PC-9 (cell line): ENCODE data around the gene DPP7. TPM values are rescaled to one million over a fixed set of nuclear protein-coding genes. Genes with fewer than 3 reads are reported as not detected.
A peak's percentile ranks its signal among the peaks of the same experiment; 100 is the strongest.

Source experiments
- BruUV-seq: library from RNA; stranded (reverse); fragments of 400-500 nt; replicated peaks from 2 replicates; lab custom pipeline; 2021; lab: Mats Ljungman, UMichigan
- CTCF ChIA-PET: fragments of 300-600 bp; sonication (Branson Sonifier 250); formaldehyde crosslinking; loops from one replicate; lab custom pipeline; 2022; ENCODE audit warnings: antibody characterized with exemption; lab: Charles Lee
- POLR2A ChIA-PET: fragments of 300-600 bp; sonication (Branson Sonifier 250); formaldehyde crosslinking; loops from one replicate; lab custom pipeline; 2022; ENCODE audit warnings: antibody characterized with exemption; ENCODE audit not compliant: unreplicated experiment; lab: Charles Lee
- DNase-seq, 2 experiments: peaks; one replicate each; pipeline versions ENCODE4 v3.0.0 to v3.0.0-alpha.2; 2015 to 2022; ENCODE audit warnings: mixed read lengths in 1 of 2
- H2AFZ ChIP-seq: fragments of 200-600 bp; sonication (generic); 2 replicates; pipeline ENCODE4 v1.8.1; 2017; ENCODE audit warnings: antibody characterized with exemption
- H3F3A ChIP-seq: fragments of 200-600 bp; sonication (generic); 2 replicates; pipeline ENCODE4 v1.8.1; 2017; ENCODE audit warnings: antibody characterized with exemption, mild to moderate bottlenecking, low read depth; ENCODE audit not compliant: insufficient read depth
- H3K27ac ChIP-seq: fragments of 200-600 bp; sonication (generic); 2 replicates; pipeline ENCODE4 v1.6.1; 2016; ENCODE audit warnings: mixed run types
- H3K27me3 ChIP-seq: fragments of 200-600 bp; sonication (generic); 2 replicates; pipeline ENCODE4 v1.6.1; 2016; ENCODE audit warnings: low read depth, mixed run types; ENCODE audit not compliant: insufficient read depth
- H3K36me3 ChIP-seq: fragments of 200-600 bp; sonication (generic); 2 replicates; pipeline ENCODE4 v1.6.1; 2016; ENCODE audit warnings: low read depth, mixed run types
- H3K4me1 ChIP-seq: fragments of 200-600 bp; sonication (generic); replicated peaks from 2 replicates; pipeline ENCODE4 v1.6.1; 2016; ENCODE audit warnings: mixed run types; ENCODE audit not compliant: insufficient read depth
- H3K4me2 ChIP-seq: fragments of 200-600 bp; sonication (generic); 2 replicates; pipeline ENCODE4 v1.6.1; 2017; ENCODE audit warnings: mixed run types
- H3K4me3 ChIP-seq: fragments of 200-600 bp; sonication (generic); 2 replicates; pipeline ENCODE4 v1.6.1; 2016; ENCODE audit warnings: mixed run types
- H3K79me2 ChIP-seq: fragments of 200-600 bp; sonication (generic); 2 replicates; pipeline ENCODE4 v1.6.1; 2017; ENCODE audit warnings: low read depth, mixed run types
- H3K9me2 ChIP-seq: fragments of 200-600 bp; sonication (generic); 2 replicates; pipeline ENCODE4 v1.8.1; 2017; ENCODE audit warnings: mild to moderate bottlenecking; ENCODE audit not compliant: insufficient read depth
- H3K9me3 ChIP-seq: fragments of 200-600 bp; sonication (generic); 2 replicates; pipeline ENCODE4 v1.8.1; 2016; ENCODE audit warnings: low read depth; ENCODE audit not compliant: insufficient read depth
- H4K20me1 ChIP-seq: fragments of 200-600 bp; sonication (generic); 2 replicates; pipeline ENCODE4 v1.8.1; 2017; ENCODE audit not compliant: insufficient read depth
- EZH2 ChIP-seq: fragments of 200-600 bp; sonication (generic); IDR thresholded peaks from 2 replicates; pipeline ENCODE4 v1.8.0; 2017; ENCODE audit warnings: antibody characterized with exemption, low read depth
- intact Hi-C: fragments of 100-400 bp; cut with micrococcal nuclease; formaldehyde crosslinking; loops from one replicate; pipeline ENCODE4 v1.10.0; 2022; ENCODE audit not compliant: unreplicated experiment
- total RNA-seq: library from RNA; stranded (reverse); gene quantifications from 2 replicates; pipeline ENCODE4 v1.2.3, GENCODE V29; 2021
- TF ChIP-seq, protein P1 (sequence below): fragments of 200-600 bp; sonication (generic); conservative IDR thresholded peaks from 2 replicates; pipeline ENCODE4 v1.6.1; 2017; ENCODE audit warnings: mixed run types, antibody characterized with exemption, mild to moderate bottlenecking, moderate library complexity

The DPP7 gene
- total RNA-seq, 1 experiment from 2014 or later = 104 TPM

DNA sequence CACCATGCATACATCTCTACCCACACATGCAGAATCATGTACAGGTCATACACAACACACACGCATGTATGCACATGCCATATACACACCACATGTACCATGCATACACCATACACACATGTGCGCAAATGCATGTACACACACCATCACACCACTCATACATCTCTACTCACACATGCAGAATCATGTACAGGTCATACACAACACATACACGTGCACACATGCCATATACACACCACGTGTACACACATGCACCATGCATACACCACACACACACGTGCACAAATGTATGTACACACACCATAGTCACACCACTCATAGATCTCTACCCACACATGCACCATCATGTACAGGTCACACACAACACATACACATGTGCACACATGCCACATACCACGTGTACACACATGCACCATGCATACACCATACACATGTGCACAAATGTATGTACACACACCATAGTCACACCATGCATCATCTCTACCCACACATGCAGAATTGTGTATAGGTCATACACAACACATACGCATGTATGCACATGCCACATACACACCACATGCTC, 38.4 kb upstream of the DPP7 start:
- no TSS peak for BruUV-seq
- intact Hi-C loops = no loop called here
- TF ChIP-seq, protein P1, sequence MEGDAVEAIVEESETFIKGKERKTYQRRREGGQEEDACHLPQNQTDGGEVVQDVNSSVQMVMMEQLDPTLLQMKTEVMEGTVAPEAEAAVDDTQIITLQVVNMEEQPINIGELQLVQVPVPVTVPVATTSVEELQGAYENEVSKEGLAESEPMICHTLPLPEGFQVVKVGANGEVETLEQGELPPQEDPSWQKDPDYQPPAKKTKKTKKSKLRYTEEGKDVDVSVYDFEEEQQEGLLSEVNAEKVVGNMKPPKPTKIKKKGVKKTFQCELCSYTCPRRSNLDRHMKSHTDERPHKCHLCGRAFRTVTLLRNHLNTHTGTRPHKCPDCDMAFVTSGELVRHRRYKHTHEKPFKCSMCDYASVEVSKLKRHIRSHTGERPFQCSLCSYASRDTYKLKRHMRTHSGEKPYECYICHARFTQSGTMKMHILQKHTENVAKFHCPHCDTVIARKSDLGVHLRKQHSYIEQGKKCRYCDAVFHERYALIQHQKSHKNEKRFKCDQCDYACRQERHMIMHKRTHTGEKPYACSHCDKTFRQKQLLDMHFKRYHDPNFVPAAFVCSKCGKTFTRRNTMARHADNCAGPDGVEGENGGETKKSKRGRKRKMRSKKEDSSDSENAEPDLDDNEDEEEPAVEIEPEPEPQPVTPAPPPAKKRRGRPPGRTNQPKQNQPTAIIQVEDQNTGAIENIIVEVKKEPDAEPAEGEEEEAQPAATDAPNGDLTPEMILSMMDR = no peak
- no peak for TF ChIP-seq EZH2
- CTCF ChIA-PET = no interaction called here
- H3K4me2 ChIP-seq = no peak overlapping the region
- no peaks in the 10 kb centered on the region for H3K9me3 ChIP-seq
- H4K20me1 ChIP-seq = no peaks in the 10 kb centered on the region
- H3K27ac ChIP-seq = no peak overlapping the region
- no peak overlapping the region for H2AFZ ChIP-seq
- no peak overlapping the region for H3K4me3 ChIP-seq
- POLR2A ChIA-PET = no interaction called here
- no peaks in the 10 kb centered on the region for H3K9me2 ChIP-seq
- no peak for DNase-seq
- peaks cover 11% of the 10 kb centered on the region for H3K4me1 ChIP-seq
- H3K36me3 ChIP-seq = no peaks in the 10 kb centered on the region
- no peaks in the 10 kb centered on the region for H3K27me3 ChIP-seq
- no peaks in the 10 kb centered on the region for H3K79me2 ChIP-seq
- H3F3A ChIP-seq = peaks cover 42% of the 10 kb centered on the region

DNA sequence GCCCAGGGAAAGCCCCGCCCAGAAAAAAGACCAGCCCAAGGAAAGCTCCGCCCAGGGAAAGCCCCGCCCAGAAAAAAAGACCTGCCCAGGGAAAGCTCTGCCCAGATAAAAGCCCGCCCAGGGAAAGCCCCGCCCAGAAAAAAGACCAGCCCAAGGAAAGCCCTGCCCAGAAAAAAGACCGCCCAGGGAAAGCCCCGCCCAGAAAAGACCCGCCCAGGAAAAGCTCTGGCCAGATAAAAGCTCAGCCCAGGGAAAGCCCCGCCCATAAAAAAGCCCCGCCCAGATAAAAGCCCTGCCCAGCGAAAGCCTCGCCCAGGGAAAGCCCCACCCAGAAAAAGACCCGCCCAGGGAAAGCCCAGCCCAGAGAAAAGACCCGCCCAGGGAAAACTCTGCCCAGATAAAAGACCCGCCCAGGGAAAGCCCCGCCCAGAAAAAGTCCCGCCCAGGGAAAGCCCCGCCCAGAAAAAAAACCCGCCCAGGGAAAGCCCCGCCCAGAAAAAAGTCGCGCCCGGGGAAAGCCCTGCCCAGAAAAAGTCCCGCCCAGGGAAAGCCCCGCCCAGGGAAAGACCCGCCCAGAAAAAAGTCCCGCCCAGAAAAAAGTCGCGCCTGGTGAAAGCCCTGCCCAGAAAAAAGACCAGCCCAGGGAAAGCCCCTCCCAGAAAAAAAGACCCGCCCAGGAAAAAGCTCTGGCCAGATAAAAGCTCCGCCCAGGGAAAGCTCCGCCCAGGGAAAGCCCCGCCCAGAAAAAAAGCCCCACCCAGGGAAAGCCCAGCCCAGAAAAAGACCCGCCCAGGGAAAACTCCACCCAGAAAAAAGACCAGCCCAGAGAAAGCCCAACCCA, 36.3 kb upstream of the DPP7 start:
- BruUV-seq = no TSS peak
- H3F3A ChIP-seq = peaks cover 42% of the 10 kb centered on the region
- H3K36me3 ChIP-seq = no peaks in the 10 kb centered on the region
- no peak overlapping the region for H3K4me3 ChIP-seq
- no peak overlapping the region for H2AFZ ChIP-seq
- no peaks in the 10 kb centered on the region for H4K20me1 ChIP-seq
- peak; percentile 76 to 85 for DNase-seq
- H3K9me3 ChIP-seq = no peaks in the 10 kb centered on the region
- no peak for TF ChIP-seq EZH2
- TF ChIP-seq, protein P1 = no peak
- no peaks in the 10 kb centered on the region for H3K27me3 ChIP-seq
- peaks cover 11% of the 10 kb centered on the region for H3K4me1 ChIP-seq
- no peaks in the 10 kb centered on the region for H3K9me2 ChIP-seq
- H3K27ac ChIP-seq = no peak overlapping the region
- CTCF ChIA-PET = interaction anchor here (0.6 to 1.5 kb wide), 9 partner anchors 8 to 358 kb away, joined by 3 to 11 read pairs (median 7); no protein-coding TSS in a partner anchor
- no peaks in the 10 kb centered on the region for H3K79me2 ChIP-seq
- H3K4me2 ChIP-seq = peak overlapping the region; percentile 32; the same call in 1 of the 2 replicates
- POLR2A ChIA-PET = interaction anchor here (0.6 to 1.5 kb wide), 6 partner anchors 35 to 151 kb away, joined by 3 to 45 read pairs (median 9); partner anchors contain the start of gene NRARP
- intact Hi-C loops = no loop called here

- DNase-seq = no peak
- H2AFZ ChIP-seq = no peak overlapping the region
- no TSS peak for BruUV-seq
- H3K4me1 ChIP-seq = peaks cover 11% of the 10 kb centered on the region
- H4K20me1 ChIP-seq = no peaks in the 10 kb centered on the region
- CTCF ChIA-PET = interaction anchor here (0.7 to 1.5 kb wide), 6 partner anchors 10 to 172 kb away, joined by 3 to 10 read pairs (median 4); no protein-coding TSS in a partner anchor
- H3K9me2 ChIP-seq = no peaks in the 10 kb centered on the region
- H3K4me3 ChIP-seq = no peak overlapping the region
- intact Hi-C loops = no loop called here
- TF ChIP-seq, protein P1 = no peak
- TF ChIP-seq EZH2 = no peak
- peaks cover 40% of the 10 kb centered on the region for H3F3A ChIP-seq
- no peak overlapping the region for H3K27ac ChIP-seq
- peak overlapping the region; percentile 59 for H3K4me2 ChIP-seq
- H3K79me2 ChIP-seq = no peaks in the 10 kb centered on the region
- H3K36me3 ChIP-seq = no peaks in the 10 kb centered on the region
- POLR2A ChIA-PET = interaction anchor here (0.6 to 1.5 kb wide), 5 partner anchors 20 to 73 kb away, joined by 4 to 23 read pairs (median 9); no protein-coding TSS in a partner anchor
- no peaks in the 10 kb centered on the region for H3K9me3 ChIP-seq
- H3K27me3 ChIP-seq = no peaks in the 10 kb centered on the region
Observed at GRCh38 chr9:137149942-137150616, 35.5 kb upstream of the DPP7 start.
